H1 (cell line): ENCODE measurements around the gene SH2D2A. TPM values are rescaled to one million over a fixed set of nuclear protein-coding genes. Genes with fewer than 3 reads are reported as not detected.

Experiments
- CTCF ChIA-PET: fragments of 300-600 bp; sonication (Branson Sonifier 250); formaldehyde crosslinking; loops from one replicate; lab custom pipeline; 2021; ENCODE audit not compliant: partially characterized antibody; lab: Charles Lee
- POLR2A ChIA-PET: fragments of 300-600 bp; sonication (Branson Sonifier 250); formaldehyde crosslinking; loops from one replicate; lab custom pipeline; 2021; ENCODE audit warnings: inconsistent platforms; ENCODE audit not compliant: partially characterized antibody; lab: Charles Lee
- DNase-seq, 2 experiments: peaks; one replicate each; pipeline versions ENCODE4 v3.0.0 to v3.0.0-alpha.2; 2010 to 2022; ENCODE audit warnings: low spot score in 2 of 2, low read depth in 1 of 2, mixed read lengths in 1 of 2
- FAIRE-seq: peaks from 2 replicates; lab custom pipeline; 2011; peaks lifted over from hg19 to GRCh38; lab: Jason Lieb, UNC
- H2AFZ ChIP-seq: 2 replicates; pipeline ENCODE4 v1.8.1; 2012; ENCODE audit warnings: low read length, inconsistent platforms
- H2AK5ac ChIP-seq: 2 replicates; pipeline ENCODE4 v1.6.1; 2013; ENCODE audit warnings: low read depth, low read length
- H2BK120ac ChIP-seq: replicated peaks from 2 replicates; pipeline ENCODE3; 2013; ENCODE audit warnings: low read depth, low read length, inconsistent platforms
- H2BK12ac ChIP-seq: 2 replicates; pipeline ENCODE4 v1.6.1; 2013; ENCODE audit warnings: low read depth, low read length
- H2BK15ac ChIP-seq: 2 replicates; pipeline ENCODE4 v1.6.1; 2013; ENCODE audit warnings: low read length
- H2BK20ac ChIP-seq: 2 replicates; pipeline ENCODE4 v1.6.1; 2013; ENCODE audit warnings: low read length
- H2BK5ac ChIP-seq: 2 replicates; pipeline ENCODE4 v1.6.1; 2013; ENCODE audit warnings: low read depth, low read length
- H3K14ac ChIP-seq: 2 replicates; pipeline ENCODE4 v1.6.1; 2013; ENCODE audit warnings: inconsistent platforms; ENCODE audit not compliant: insufficient read length
- H3K18ac ChIP-seq: 2 replicates; pipeline ENCODE4 v1.6.1; 2013; ENCODE audit warnings: low read length; ENCODE audit errors: extremely low read depth
- H3K23ac ChIP-seq: 2 replicates; pipeline ENCODE4 v1.6.1; 2013; ENCODE audit warnings: inconsistent platforms; ENCODE audit not compliant: insufficient read length
- H3K23me2 ChIP-seq: 2 replicates; pipeline ENCODE4 v1.6.1; 2013; ENCODE audit warnings: low read depth, low read length
- H3K27ac ChIP-seq: 2 replicates; pipeline ENCODE4 v1.6.1; 2011; ENCODE audit warnings: low read depth, low read length, inconsistent platforms
- H3K27me3 ChIP-seq, 4 experiments: replicated peaks in 1 of 4; 1 replicate in 1 of 4; 2 replicates in 3 of 4; pipeline versions ENCODE4 v1.6.1 to v1.8.1; 2011 to 2013; ENCODE audit warnings: low read length in 3 of 4, mild to moderate bottlenecking in 3 of 4, inconsistent platforms in 2 of 4, mixed read lengths in 2 of 4, moderate library complexity in 1 of 4; ENCODE audit not compliant: control insufficient read depth in 3 of 4, insufficient read depth in 3 of 4; ENCODE audit errors: extremely low read depth in 1 of 4
- H3K36me3 ChIP-seq, 4 experiments: 2 replicates each; pipeline versions ENCODE4 v1.6.1 to v1.8.1; 2011 to 2013; ENCODE audit warnings: mild to moderate bottlenecking in 4 of 4, low read length in 3 of 4, moderate library complexity in 2 of 4, control low read depth in 1 of 4, inconsistent platforms in 1 of 4; ENCODE audit not compliant: insufficient read depth in 4 of 4, control insufficient read depth in 2 of 4
- H3K4ac ChIP-seq: replicated peaks from 2 replicates; pipeline ENCODE3; 2013; ENCODE audit warnings: low read length, low read depth, mixed read lengths, inconsistent platforms; ENCODE audit not compliant: insufficient read length
- H3K4me1 ChIP-seq, 4 experiments: replicated peaks in 1 of 4; 1 replicate in 1 of 4; 2 replicates in 3 of 4; pipeline versions ENCODE4 v1.6.1 to v1.8.1; 2011 to 2013; ENCODE audit warnings: low read length in 3 of 4, inconsistent platforms in 2 of 4, mixed read lengths in 1 of 4; ENCODE audit not compliant: insufficient read depth in 4 of 4, control insufficient read depth in 3 of 4
- H3K4me2 ChIP-seq, 2 experiments: 2 replicates each; pipeline versions ENCODE4 v1.6.1 to v1.8.1; 2011 to 2013; ENCODE audit warnings: low read depth in 2 of 2, low read length in 2 of 2, control low read depth in 1 of 2, inconsistent platforms in 1 of 2, mild to moderate bottlenecking in 1 of 2; ENCODE audit not compliant: insufficient read depth in 1 of 2
- H3K4me3 ChIP-seq, 4 experiments: fragments of 200-600, 300-600 bp in 1 of 4; sonication (generic), shearing (Covaris generic), sonication (Bioruptor Twin) in 1 of 4; 2 replicates each; pipeline versions ENCODE4 v1.5.1 to v1.8.1; 2011 to 2016; ENCODE audit warnings: low read length in 4 of 4, low read depth in 3 of 4, control low read depth in 2 of 4, inconsistent platforms in 2 of 4, mild to moderate bottlenecking in 2 of 4, mixed read lengths in 1 of 4, moderate library complexity in 1 of 4; ENCODE audit not compliant: insufficient read depth in 2 of 4; ENCODE audit errors: extremely low read depth in 1 of 4
- H3K56ac ChIP-seq: replicated peaks from 2 replicates; pipeline ENCODE3; 2013; ENCODE audit warnings: low read depth, mild to moderate bottlenecking, mixed read lengths, low read length, inconsistent platforms; ENCODE audit not compliant: insufficient read length
- H3K79me1 ChIP-seq: 2 replicates; pipeline ENCODE4 v1.6.1; 2013; ENCODE audit warnings: low read depth, low read length, control low read depth
- H3K79me2 ChIP-seq, 2 experiments: 2 replicates each; pipeline versions ENCODE4 v1.6.1 to v1.8.1; 2012 to 2013; ENCODE audit warnings: low read length in 2 of 2, mild to moderate bottlenecking in 2 of 2, inconsistent platforms in 1 of 2; ENCODE audit not compliant: insufficient read depth in 2 of 2, control insufficient read depth in 1 of 2
- H3K9ac ChIP-seq, 4 experiments: replicated peaks in 1 of 4; 1 replicate in 1 of 4; 2 replicates in 3 of 4; pipeline versions ENCODE4 v1.6.1 to v1.8.1; 2011 to 2013; ENCODE audit warnings: low read depth in 3 of 4, low read length in 3 of 4, control low read depth in 2 of 4, mild to moderate bottlenecking in 2 of 4, moderate library complexity in 2 of 4, inconsistent platforms in 1 of 4; ENCODE audit errors: extremely low read depth in 1 of 4
- H3K9me3 ChIP-seq, 2 experiments: 2 replicates each; pipeline versions ENCODE4 v1.6.1 to v1.8.1; 2012 to 2013; ENCODE audit warnings: mild to moderate bottlenecking in 2 of 2, moderate library complexity in 2 of 2, control low read depth in 1 of 2, inconsistent platforms in 1 of 2, low read depth in 1 of 2, low read length in 1 of 2, mixed read lengths in 1 of 2; ENCODE audit not compliant: insufficient read depth in 2 of 2
- H4K20me1 ChIP-seq, 2 experiments: replicated peaks in 1 of 2; 2 replicates each; pipeline versions ENCODE3 to v1.8.1; 2011 to 2013; ENCODE audit warnings: inconsistent platforms in 2 of 2, low read length in 2 of 2, mild to moderate bottlenecking in 1 of 2; ENCODE audit not compliant: insufficient read depth in 2 of 2, control insufficient read depth in 1 of 2
- H4K5ac ChIP-seq: 2 replicates; pipeline ENCODE4 v1.6.1; 2013; ENCODE audit warnings: low read length, low read depth, mixed read lengths, inconsistent platforms; ENCODE audit not compliant: insufficient read length
- H4K8ac ChIP-seq: 2 replicates; pipeline ENCODE4 v1.8.0; 2013; ENCODE audit warnings: mild to moderate bottlenecking, moderate library complexity, low read length, inconsistent platforms; ENCODE audit not compliant: insufficient read depth; ENCODE audit errors: extremely low read depth
- H4K91ac ChIP-seq: replicated peaks from 2 replicates; pipeline ENCODE3; 2013; ENCODE audit warnings: low read length, mixed read lengths, inconsistent platforms; ENCODE audit not compliant: insufficient read length
- CHD2 ChIP-seq: IDR thresholded peaks from 2 replicates; pipeline ENCODE4 v1.6.1; 2012; ENCODE audit warnings: low read length, improper control_type of control experiment
- JUND ChIP-seq: IDR thresholded peaks from 2 replicates; pipeline ENCODE4 v1.6.1; 2011; ENCODE audit warnings: mild to moderate bottlenecking, improper control_type of control experiment, low read length
- SIX5 ChIP-seq: IDR thresholded peaks from 2 replicates; pipeline ENCODE4 v1.6.1; 2011; ENCODE audit warnings: mild to moderate bottlenecking, low read depth, low read length
- SRF ChIP-seq: IDR thresholded peaks from 2 replicates; pipeline ENCODE4 v1.6.1; 2011; ENCODE audit warnings: mild to moderate bottlenecking, low read depth, low read length, moderate library complexity
- TAF1 ChIP-seq: IDR thresholded peaks from 2 replicates; pipeline ENCODE4 v1.6.1; 2011; ENCODE audit warnings: mild to moderate bottlenecking, low read depth, low read length
- WGBS, 2 experiments: shearing (Covaris generic) in 1 of 2; methylation state at CpG; one replicate each; pipeline versions ENCODE4 v1.1.6 to v1.1.7; 2013 to 2015; ENCODE audit warnings: low lambda C conversion rate in 2 of 2, mixed read lengths in 2 of 2, inconsistent platforms in 1 of 2, low coverage in 1 of 2, missing lambda C conversion rate in 1 of 2; ENCODE audit not compliant: insufficient replicate concordance in 2 of 2, insufficient coverage in 1 of 2, insufficient read length in 1 of 2; ENCODE audit errors: extremely low coverage in 1 of 2, missing lambda C conversion rate in 1 of 2; 5-methylcytosine and 5-hydroxymethylcytosine counted together
- polyA plus RNA-seq, 7 experiments: library from polyadenylated mRNA; depleted of rRNA in 3 of 7; stranded (reverse) in 5 of 7; unstranded in 2 of 7; fragments of >200 nt in 5 of 7; fragments of 200-250 nt in 2 of 7; gene quantifications; 1 replicate in 5 of 7; 2 replicates in 1 of 7; 4 replicates in 1 of 7; pipeline versions ENCODE4 v1.2.1 to v1.2.3, GENCODE V29; 2011 to 2013; ENCODE audit warnings: missing spikeins in 2 of 7, mixed read lengths in 2 of 7
- total RNA-seq: library from RNA; stranded (reverse); fragmentation: NEBNext Ultra II Directional; extraction: Animal tissue kit (Norgen Biotek cat#: 25700); gene quantifications from 2 replicates; pipeline ENCODE4 v1.2.1, GENCODE V29; 2021
- TF ChIP-seq, protein P1 (sequence below): IDR thresholded peaks from 2 replicates; pipeline ENCODE4 v1.6.1; 2012; ENCODE audit warnings: inconsistent platforms

Gene SH2D2A
- total and polyA plus RNA-seq, 2 of the 8 experiments (the other 6 are each of a cell fraction or from before 2014, with no cell fraction given), result 3.3 to 7.9 TPM

DNA sequence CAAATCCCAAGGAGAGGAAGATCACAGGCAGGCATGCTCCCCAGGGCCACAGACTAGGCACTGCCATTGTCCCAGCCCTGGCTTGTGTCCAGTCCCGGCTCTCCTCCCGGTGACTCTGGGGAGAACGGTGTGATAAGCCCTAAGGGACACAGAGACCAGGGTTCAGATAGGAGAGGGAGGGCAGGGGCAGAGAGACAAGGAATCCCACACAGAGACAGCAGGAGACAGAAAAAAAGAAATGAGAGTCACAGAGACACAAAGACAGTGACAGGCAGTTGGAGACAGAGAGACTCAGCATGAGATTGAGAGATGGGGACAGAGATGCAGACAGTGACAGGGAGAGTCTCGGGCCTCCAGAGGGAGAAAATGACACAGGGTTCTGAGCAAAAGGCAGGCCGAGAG is 41.9 kb upstream of the SH2D2A start:
- no peak overlapping the region for H3K18ac ChIP-seq
- TF ChIP-seq JUND, result no peak
- no peak for TF ChIP-seq CHD2
- no peak for TF ChIP-seq SRF
- TF ChIP-seq, protein P1, sequence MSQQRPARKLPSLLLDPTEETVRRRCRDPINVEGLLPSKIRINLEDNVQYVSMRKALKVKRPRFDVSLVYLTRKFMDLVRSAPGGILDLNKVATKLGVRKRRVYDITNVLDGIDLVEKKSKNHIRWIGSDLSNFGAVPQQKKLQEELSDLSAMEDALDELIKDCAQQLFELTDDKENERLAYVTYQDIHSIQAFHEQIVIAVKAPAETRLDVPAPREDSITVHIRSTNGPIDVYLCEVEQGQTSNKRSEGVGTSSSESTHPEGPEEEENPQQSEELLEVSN, result no peak
- TF ChIP-seq TAF1, result no peak
- no peak for TF ChIP-seq SIX5
- H2BK20ac ChIP-seq, result no peak overlapping the region
- H2AK5ac ChIP-seq, result no peak overlapping the region
- no peak overlapping the region for H2AFZ ChIP-seq
- ChIA-PET POLR2A (interaction anchor here (0.7 to 2.4 kb wide), 4 partner anchors 10 to 168 kb away, joined by 3 to 6 read pairs (median 4); no protein-coding TSS in a partner anchor), CTCF (interaction anchor here (0.8 to 25.2 kb wide), 21 partner anchors 8 to 209 kb away, joined by 3 to 719 read pairs (median 7); partner anchors contain the start of genes CRABP2, LRRC71, PEAR1 and SH2D2A)
- no peak overlapping the region for H3K4ac ChIP-seq
- no peak overlapping the region for H2BK12ac ChIP-seq
- peaks cover 1 to 8% of the 10 kb centered on the region in 2 experiments for H4K20me1 ChIP-seq
- H3K9ac ChIP-seq, result no peak overlapping the region
- H3K14ac ChIP-seq, result no peak overlapping the region
- H3K4me2 ChIP-seq, result peak overlapping the region; percentile 73 to 94
- no peak overlapping the region for H4K8ac ChIP-seq
- peaks cover 50 to 84% (median 77%) of the 10 kb centered on the region in 4 experiments for H3K27me3 ChIP-seq
- H3K36me3 ChIP-seq, result peaks cover 0 to 2% (median 0%) of the 10 kb centered on the region in 4 experiments; a peak in 1 of 8 replicates
- no peak overlapping the region for H2BK5ac ChIP-seq
- H3K4me3 ChIP-seq, result peak overlapping the region; percentile 3 to 62 (median 16); a peak in 5 of 8 replicates
- H3K56ac ChIP-seq, result no peak overlapping the region
- WGBS, 2 experiments, result 35% methylated on average over 3 of the region's 5 CpGs; no CpG with 5 or more reads in 1 of the 2 experiments
- H3K9me3 ChIP-seq, result no peaks in the 10 kb centered on the region
- H2BK15ac ChIP-seq, result no peak overlapping the region
- H3K23ac ChIP-seq, result no peak overlapping the region
- peaks cover 19% of the 10 kb centered on the region; the same call in 1 of the 2 replicates for H3K23me2 ChIP-seq
- FAIRE-seq (no peak), DNase-seq (no peak)
- no peak overlapping the region for H2BK120ac ChIP-seq
- H3K79me1 ChIP-seq, result no peaks in the 10 kb centered on the region
- peaks cover 0 to 15% (median 9%) of the 10 kb centered on the region in 4 experiments; a peak in 6 of 7 replicates for H3K4me1 ChIP-seq
- H3K27ac ChIP-seq, result no peak overlapping the region
- no peak overlapping the region for H4K5ac ChIP-seq
- no peak overlapping the region for H4K91ac ChIP-seq
- no peaks in the 10 kb centered on the region for H3K79me2 ChIP-seq
